H9 (cell line): ENCODE data around the gene DPF1. TPM values are rescaled to one million over a fixed set of nuclear protein-coding genes. Genes with fewer than 3 reads are reported as not detected.

ENCODE experiments used
- DNase-seq: peaks from one replicate; pipeline ENCODE4 v3.0.0-alpha.2; 2017
- H2AFZ ChIP-seq: one replicate; pipeline ENCODE4 v1.6.1; 2013; ENCODE audit warnings: mild to moderate bottlenecking, low read length, control low read depth, moderate library complexity
- H2AK5ac ChIP-seq: 2 replicates; pipeline ENCODE4 v1.6.1; 2013; ENCODE audit warnings: low read length, control low read depth, mixed read lengths; ENCODE audit not compliant: insufficient read length
- H2BK120ac ChIP-seq: one replicate; pipeline ENCODE4 v1.6.1; 2013; ENCODE audit warnings: low read depth, mild to moderate bottlenecking, low read length, control low read depth, inconsistent platforms; ENCODE audit not compliant: poor library complexity, severe bottlenecking
- H2BK12ac ChIP-seq: 2 replicates; pipeline ENCODE4 v1.6.1; 2013; ENCODE audit warnings: low read length, control low read depth, mixed read lengths, low read depth; ENCODE audit not compliant: insufficient read length
- H2BK15ac ChIP-seq: 2 replicates; pipeline ENCODE4 v1.6.1; 2013; ENCODE audit warnings: low read depth, low read length, control low read depth
- H2BK20ac ChIP-seq: one replicate; pipeline ENCODE4 v1.6.1; 2013; ENCODE audit warnings: low read depth, mild to moderate bottlenecking, low read length, control low read depth, inconsistent platforms; ENCODE audit not compliant: poor library complexity, severe bottlenecking
- H2BK5ac ChIP-seq: 2 replicates; pipeline ENCODE4 v1.6.1; 2013; ENCODE audit warnings: low read length, control low read depth, mixed read lengths; ENCODE audit not compliant: insufficient read length
- H3K14ac ChIP-seq: 2 replicates; pipeline ENCODE4 v1.6.1; 2013; ENCODE audit warnings: low read length, control low read depth; ENCODE audit not compliant: insufficient read depth
- H3K18ac ChIP-seq: 2 replicates; pipeline ENCODE4 v1.6.1; 2013; ENCODE audit warnings: low read depth, mild to moderate bottlenecking, mixed read lengths, low read length, control low read depth; ENCODE audit not compliant: insufficient read length
- H3K23ac ChIP-seq: 2 replicates; pipeline ENCODE4 v1.6.1; 2013; ENCODE audit warnings: low read length, control low read depth, mixed read lengths, low read depth; ENCODE audit not compliant: insufficient read length
- H3K23me2 ChIP-seq: 2 replicates; pipeline ENCODE4 v1.6.1; 2013; ENCODE audit warnings: low read depth, mild to moderate bottlenecking, mixed read lengths, low read length, control low read depth; ENCODE audit not compliant: insufficient read length, poor library complexity, severe bottlenecking
- H3K27ac ChIP-seq: 2 replicates; pipeline ENCODE4 v1.5.1; 2013; ENCODE audit warnings: low read length, control low read depth, mixed read lengths, low read depth; ENCODE audit not compliant: insufficient read length
- H3K27me3 ChIP-seq: 2 replicates; pipeline ENCODE4 v1.6.1; 2013; ENCODE audit warnings: low read length, control low read depth, inconsistent platforms; ENCODE audit not compliant: insufficient read depth
- H3K4ac ChIP-seq: 2 replicates; pipeline ENCODE4 v1.6.1; 2013; ENCODE audit warnings: low read depth, mild to moderate bottlenecking, control low read depth, inconsistent platforms, low read length, moderate library complexity
- H3K4me1 ChIP-seq: 2 replicates; pipeline ENCODE4 v1.6.1; 2013; ENCODE audit warnings: low read length, control low read depth, inconsistent platforms; ENCODE audit not compliant: insufficient read depth
- H3K4me2 ChIP-seq: 2 replicates; pipeline ENCODE4 v1.6.1; 2013; ENCODE audit warnings: low read length, control low read depth, mixed read lengths; ENCODE audit not compliant: insufficient read length, insufficient read depth
- H3K56ac ChIP-seq: 2 replicates; pipeline ENCODE4 v1.6.1; 2013; ENCODE audit warnings: low read depth, mild to moderate bottlenecking, mixed read lengths, low read length, control low read depth; ENCODE audit not compliant: insufficient read length
- H3K79me1 ChIP-seq: 2 replicates; pipeline ENCODE4 v1.6.1; 2013; ENCODE audit warnings: low read depth, mild to moderate bottlenecking, moderate library complexity, low read length, control low read depth, inconsistent platforms; ENCODE audit not compliant: insufficient read depth, poor library complexity, severe bottlenecking
- H3K79me2 ChIP-seq: 2 replicates; pipeline ENCODE4 v1.6.1; 2013; ENCODE audit warnings: low read length, control low read depth, inconsistent platforms; ENCODE audit not compliant: insufficient read depth
- H3K9ac ChIP-seq: 2 replicates; pipeline ENCODE4 v1.6.1; 2013; ENCODE audit warnings: low read length, control low read depth, mixed read lengths; ENCODE audit not compliant: insufficient read length; ENCODE audit errors: extremely low read depth
- H3K9me3 ChIP-seq: one replicate; pipeline ENCODE4 v1.6.1; 2013; ENCODE audit warnings: low read depth, low read length, inconsistent platforms; ENCODE audit not compliant: control insufficient read depth
- H3T11ph ChIP-seq: one replicate; pipeline ENCODE4 v1.6.1; 2013; ENCODE audit warnings: mild to moderate bottlenecking, low read length, control low read depth, inconsistent platforms
- H4K20me1 ChIP-seq: one replicate; pipeline ENCODE4 v1.6.1; 2013; ENCODE audit not compliant: control insufficient read depth, insufficient read length, insufficient read depth
- H4K5ac ChIP-seq: 2 replicates; pipeline ENCODE4 v1.6.1; 2013; ENCODE audit warnings: low read depth, mild to moderate bottlenecking, mixed read lengths, low read length, control low read depth; ENCODE audit not compliant: insufficient read length
- H4K8ac ChIP-seq: replicated peaks from 2 replicates; pipeline ENCODE4 v1.6.1; 2013; ENCODE audit warnings: low read length, control low read depth, mixed read lengths, low read depth; ENCODE audit not compliant: insufficient read length
- H4K91ac ChIP-seq: 2 replicates; pipeline ENCODE4 v1.6.1; 2013; ENCODE audit warnings: low read depth, mild to moderate bottlenecking, moderate library complexity, mixed read lengths, low read length, control low read depth; ENCODE audit not compliant: insufficient read length
- H3K27ac Mint-ChIP-seq, 3 experiments: 2 replicates in 2 of 3; 3 replicates in 1 of 3; pipeline ENCODE4 v1.8.0; 2020 to 2021; ENCODE audit warnings: mixed read lengths in 3 of 3, mild to moderate bottlenecking in 1 of 3, moderate library complexity in 1 of 3
- H3K27me3 Mint-ChIP-seq: 2 replicates; pipeline ENCODE4 v1.8.0; 2021; ENCODE audit warnings: low read depth, mild to moderate bottlenecking, moderate library complexity, mixed read lengths
- H3K36me3 Mint-ChIP-seq, 3 experiments: 2 replicates in 2 of 3; 3 replicates in 1 of 3; pipeline ENCODE4 v1.8.0; 2020 to 2021; ENCODE audit warnings: low read depth in 3 of 3, mixed read lengths in 3 of 3; ENCODE audit not compliant: insufficient read depth in 1 of 3
- H3K4me1 Mint-ChIP-seq, 2 experiments: 2 replicates each; pipeline ENCODE4 v1.8.0; 2020; ENCODE audit warnings: mixed read lengths in 2 of 2
- H3K4me3 Mint-ChIP-seq, 2 experiments: 2 replicates in 1 of 2; 3 replicates in 1 of 2; pipeline ENCODE4 v1.8.0; 2020 to 2021; ENCODE audit warnings: mild to moderate bottlenecking in 2 of 2, mixed read lengths in 2 of 2, moderate library complexity in 1 of 2
- H3K9me3 Mint-ChIP-seq, 2 experiments: 2 replicates in 1 of 2; 3 replicates in 1 of 2; pipeline ENCODE4 v1.8.0; 2020; ENCODE audit warnings: mild to moderate bottlenecking in 2 of 2, mixed read lengths in 2 of 2, moderate library complexity in 1 of 2
- CTCF ChIP-seq: fragments of 200-600 bp; sonication (generic); conservative IDR thresholded peaks from 3 replicates; pipeline ENCODE4 v1.8.0; 2021; ENCODE audit warnings: antibody characterized with exemption, mild to moderate bottlenecking
- WGBS: extraction: QIAGEN DNeasy Blood & Tissue Kit; methylation state at CpG from one replicate; pipeline ENCODE4 v1.1.7; 2013; ENCODE audit warnings: missing lambda C conversion rate, low lambda C conversion rate, mixed read lengths; ENCODE audit not compliant: insufficient read length; ENCODE audit errors: extremely low coverage; 5-methylcytosine and 5-hydroxymethylcytosine counted together
- total RNA-seq: library from RNA; stranded (reverse); gene quantifications from 2 replicates; pipeline ENCODE4 v1.2.1, GENCODE V29; 2021

DPF1 gene
- total RNA-seq, 1 experiment from 2014 or later = 12.0 TPM

DNA sequence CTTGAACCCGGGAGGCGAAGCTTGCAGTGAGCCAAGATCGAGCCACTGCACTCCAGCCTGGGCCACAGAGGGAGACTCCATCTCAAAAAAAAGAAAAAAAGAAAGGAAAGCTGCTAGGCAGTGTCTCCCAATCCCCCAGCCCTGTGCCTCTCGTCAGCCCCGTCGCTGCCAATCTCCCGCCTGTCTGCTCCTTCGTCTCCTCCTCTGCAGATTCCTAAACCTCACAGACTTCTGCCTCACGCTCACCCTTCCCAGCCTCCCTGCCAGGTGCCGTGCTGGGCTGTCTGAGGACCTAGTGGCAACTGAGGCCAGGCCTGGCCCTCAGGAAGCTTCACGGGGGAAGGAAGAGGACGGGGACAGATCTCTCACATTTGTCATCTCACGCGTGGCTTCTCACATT is 21.5 kb downstream of the DPF1 start:
- H3K4me1 Mint-ChIP-seq = peaks cover 0 to 10% of the 10 kb centered on the region in 2 experiments; a peak in 2 of 4 replicates
- no peak overlapping the region for H3K4ac ChIP-seq
- peak overlapping the region; percentile 61 to 90 (median 80); a peak in 4 of 7 replicates for H3K27ac Mint-ChIP-seq
- no peak overlapping the region for H2BK12ac ChIP-seq
- no peak overlapping the region for H2BK20ac ChIP-seq
- H3K18ac ChIP-seq = no peak overlapping the region
- no peaks in the 10 kb centered on the region for H3K9me3 ChIP-seq
- TF ChIP-seq CTCF = no peak
- no peak overlapping the region for H3K56ac ChIP-seq
- no peak overlapping the region for H3K27ac ChIP-seq
- H3T11ph ChIP-seq = no peak overlapping the region
- H2AFZ ChIP-seq = no peak overlapping the region
- no peak overlapping the region for H3K4me2 ChIP-seq
- no peak overlapping the region for H2AK5ac ChIP-seq
- no peak overlapping the region for H3K14ac ChIP-seq
- no peaks in the 10 kb centered on the region for H3K27me3 ChIP-seq
- H4K8ac ChIP-seq = no peak overlapping the region
- no peak overlapping the region for H3K4me3 Mint-ChIP-seq
- H2BK15ac ChIP-seq = no peak overlapping the region
- H3K79me2 ChIP-seq = no peaks in the 10 kb centered on the region
- H4K5ac ChIP-seq = no peak overlapping the region
- no peaks in the 10 kb centered on the region for H3K23me2 ChIP-seq
- no peaks in the 10 kb centered on the region for H4K20me1 ChIP-seq
- DNase-seq = no peak
- no peak overlapping the region for H3K23ac ChIP-seq
- no peak overlapping the region for H3K9ac ChIP-seq
- no peak overlapping the region for H4K91ac ChIP-seq
- no peaks in the 10 kb centered on the region for H3K4me1 ChIP-seq
- no peak overlapping the region for H2BK5ac ChIP-seq
- H3K36me3 Mint-ChIP-seq = peaks cover 0 to 27% (median 22%) of the 10 kb centered on the region in 3 experiments; a peak in 5 of 7 replicates
- H2BK120ac ChIP-seq = no peak overlapping the region
- H3K27me3 Mint-ChIP-seq = no peaks in the 10 kb centered on the region; the same call in 1 of the 2 replicates
- no peaks in the 10 kb centered on the region for H3K79me1 ChIP-seq
- no peaks in the 10 kb centered on the region for H3K9me3 Mint-ChIP-seq
- no CpG with 5 or more reads among the region's 14 CpGs for WGBS
